OCI-LY7 (cell line): Measurements from ENCODE around the gene ASIP.

Experiments
- CTCF ChIP-seq: fragments of 200-600 bp; sonication (generic); conservative IDR thresholded peaks from 2 replicates; pipeline ENCODE4 v1.5.1; 2014; ENCODE audit warnings: mild to moderate bottlenecking, antibody characterized with exemption, low read length, moderate library complexity, mixed read lengths
- EZH2phosphoT487 ChIP-seq: fragments of 200-600 bp; sonication (generic); IDR thresholded peaks from 2 replicates; pipeline ENCODE4 v1.6.1; 2018; ENCODE audit warnings: low read depth, borderline replicate concordance, mild to moderate bottlenecking, mixed run types, antibody characterized with exemption, low read length, moderate library complexity, mixed read lengths

- no peak for TF ChIP-seq CTCF
- TF ChIP-seq EZH2phosphoT487: no peak
Observed at GRCh38 chr20:34256629-34257124, 15.5 kb downstream of the ASIP start.
